Aorta (tissue), 5 donors: ENCODE measurements around the gene TCEAL9. TPM values are rescaled to one million over a fixed set of nuclear protein-coding genes. Genes with fewer than 3 reads are reported as not detected.

Experiments
- ATAC-seq: fragments of 200-7000 bp; cut with Tn5 transposase; one replicate; pipeline ENCODE4 v1.9.1; 2022; ENCODE audit warnings: moderate library complexity; ENCODE audit not compliant: low FRiP score
- DNase-seq, 2 donors: peaks; one replicate each; pipeline ENCODE4 v3.0.0-alpha.2; 2020
- H3K27ac ChIP-seq, 2 donors: one replicate each; pipeline ENCODE4 v1.5.1; 2013; ENCODE audit warnings: low read length in 2 of 2, mild to moderate bottlenecking in 2 of 2, moderate library complexity in 2 of 2, control low read depth in 1 of 2, inconsistent platforms in 1 of 2, low read depth in 1 of 2
- H3K27me3 ChIP-seq, 2 donors: one replicate each; pipeline ENCODE4 v1.6.1; 2013; ENCODE audit warnings: control low read depth in 1 of 2, low read length in 1 of 2, mild to moderate bottlenecking in 1 of 2, moderate library complexity in 1 of 2; ENCODE audit not compliant: insufficient read depth in 2 of 2, control insufficient read depth in 1 of 2
- H3K36me3 ChIP-seq, 2 donors: one replicate each; pipeline ENCODE4 v1.6.1; 2013; ENCODE audit warnings: control low read depth in 1 of 2, low read length in 1 of 2, mild to moderate bottlenecking in 1 of 2; ENCODE audit not compliant: insufficient read depth in 2 of 2, control insufficient read depth in 1 of 2
- H3K4me1 ChIP-seq, 2 donors: one replicate each; pipeline ENCODE4 v1.6.1; 2013; ENCODE audit warnings: low read length in 2 of 2, control low read depth in 1 of 2, mild to moderate bottlenecking in 1 of 2, moderate library complexity in 1 of 2; ENCODE audit not compliant: insufficient read depth in 2 of 2, control insufficient read depth in 1 of 2
- H3K4me3 ChIP-seq, 2 donors: one replicate each; pipeline ENCODE4 v1.5.1; 2013; ENCODE audit warnings: low read length in 2 of 2, control low read depth in 1 of 2, mild to moderate bottlenecking in 1 of 2
- H3K9me3 ChIP-seq: one replicate; pipeline ENCODE4 v1.6.1; 2013; ENCODE audit warnings: mild to moderate bottlenecking, low read length; ENCODE audit not compliant: control insufficient read depth
- WGBS, 2 donors: extraction: QIAGEN DNeasy Blood & Tissue Kit; methylation state at CpG; one replicate each; pipeline ENCODE4 v1.1.7; 2013; 5-methylcytosine and 5-hydroxymethylcytosine counted together
- intact Hi-C, 2 donors: fragments of 100-400 bp; cut with DNase I; formaldehyde crosslinking; loops; one replicate each; pipeline versions ENCODE4 v1.14.2 to v1.15.0; 2022
- polyA plus RNA-seq, 2 donors: library from polyadenylated mRNA; stranded (reverse); fragments of 200-250 nt; gene quantifications; one replicate each; pipeline ENCODE4 v1.2.3, GENCODE V29; 2013
- total RNA-seq, 2 donors: library from RNA; stranded (reverse); fragmentation: NEBNext Ultra II Directional; extraction: Animal tissue kit (Norgen Biotek cat#: 25700); gene quantifications; one replicate each; pipeline ENCODE4 v1.2.1, GENCODE V29; 2021
- donor health status: healthy with polysubstance abuse.
- donor health status: Bipolar disorder and iron deficiency.
- donor health status: DM: no; HTN: no; CAD: no.
- donor health status: DM: no; HTN: no; CAD: no.
- donor health status: DM: yes; HTN: yes; CAD: no.

Gene TCEAL9
- total and polyA plus RNA-seq, 4 donors = 53.2 to 199 (median 117) TPM

- H3K9me3 ChIP-seq = no peaks in the 10 kb centered on the region
- DNase-seq = no peak
- WGBS, 2 donors = 29 to 68% methylated on average over 1 of the region's 1 CpG
- no peaks in the 10 kb centered on the region for H3K36me3 ChIP-seq
- intact Hi-C loops = loop anchor here in 1 of 2 donors (5.0 kb wide), 1 partner anchor 37 kb away; no protein-coding TSS in a partner anchor
- H3K4me3 ChIP-seq = no peak overlapping the region
- no peak for ATAC-seq
- no peak overlapping the region for H3K27ac ChIP-seq
- no peaks in the 10 kb centered on the region for H3K27me3 ChIP-seq
- H3K4me1 ChIP-seq = no peaks in the 10 kb centered on the region
Observed at GRCh38 chrX:103399744-103400143, 43.4 kb downstream of the TCEAL9 start.

DNA sequence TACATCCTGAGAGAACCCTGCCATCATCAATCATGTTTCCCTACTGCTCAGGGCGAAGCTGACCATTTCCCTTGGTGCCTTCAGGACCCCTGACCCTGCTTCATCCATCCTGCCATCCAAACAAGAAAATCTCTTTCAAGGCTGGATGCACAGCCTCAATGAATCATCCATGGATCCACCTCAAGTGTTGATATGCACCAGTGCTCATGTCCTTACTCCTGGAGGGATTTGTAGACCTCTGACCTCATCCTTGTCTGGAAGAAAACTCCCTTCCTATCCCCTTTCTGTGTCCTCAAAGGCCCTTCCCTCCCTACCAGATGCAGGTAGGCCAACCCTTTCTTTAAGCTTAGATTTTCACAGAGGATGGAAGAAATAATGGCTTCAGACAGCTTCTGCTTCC is 44.6 kb downstream of the TCEAL9 start:
- Histone ChIP-seq H3K4me1 (no peaks in the 10 kb centered on the region), H3K9me3 (no peaks in the 10 kb centered on the region), H3K27ac (no peak overlapping the region), H3K4me3 (no peak overlapping the region), H3K36me3 (no peaks in the 10 kb centered on the region), H3K27me3 (no peaks in the 10 kb centered on the region)
- no peak for DNase-seq
- ATAC-seq = no peak
- intact Hi-C loops = loop anchor here in 1 of 2 donors (5.0 kb wide), 1 partner anchor 39 kb away; no protein-coding TSS in a partner anchor
- 36 to 68% methylated on average over 1 of the region's 1 CpG for WGBS, 2 donors

- intact Hi-C loops = loop anchor here in 1 of 2 donors (5.0 kb wide), 1 partner anchor 42 kb away; no protein-coding TSS in a partner anchor
- DNase-seq = peak; percentile 77 to 82
- Histone ChIP-seq H3K27ac (peak overlapping the region in 1 of 2 donors; percentile 91), H3K4me1 (no peaks in the 10 kb centered on the region), H3K27me3 (no peaks in the 10 kb centered on the region), H3K9me3 (no peaks in the 10 kb centered on the region), H3K36me3 (no peaks in the 10 kb centered on the region), H3K4me3 (peak overlapping the region; percentile 43 to 82)
- peak; percentile 83 for ATAC-seq
- 2 to 19% methylated on average over 19 of the region's 19 CpGs for WGBS, 2 donors
Observed at GRCh38 chrX:103404231-103405008, 48.1 kb downstream of the TCEAL9 start.

GRCh38 chrX:103405009-103405333 is 48.7 kb downstream of the TCEAL9 start:
- peak overlapping the region in 1 of 2 donors; percentile 91 for H3K27ac ChIP-seq
- H3K36me3 ChIP-seq = no peaks in the 10 kb centered on the region
- no peak for ATAC-seq
- H3K9me3 ChIP-seq = no peaks in the 10 kb centered on the region
- WGBS, 2 donors = 3 to 14% methylated on average over 7 of the region's 7 CpGs
- no peaks in the 10 kb centered on the region for H3K27me3 ChIP-seq
- intact Hi-C loops = no loop called here
- peak overlapping the region; percentile 43 to 82 for H3K4me3 ChIP-seq
- H3K4me1 ChIP-seq = no peaks in the 10 kb centered on the region
- no peak for DNase-seq

DNA sequence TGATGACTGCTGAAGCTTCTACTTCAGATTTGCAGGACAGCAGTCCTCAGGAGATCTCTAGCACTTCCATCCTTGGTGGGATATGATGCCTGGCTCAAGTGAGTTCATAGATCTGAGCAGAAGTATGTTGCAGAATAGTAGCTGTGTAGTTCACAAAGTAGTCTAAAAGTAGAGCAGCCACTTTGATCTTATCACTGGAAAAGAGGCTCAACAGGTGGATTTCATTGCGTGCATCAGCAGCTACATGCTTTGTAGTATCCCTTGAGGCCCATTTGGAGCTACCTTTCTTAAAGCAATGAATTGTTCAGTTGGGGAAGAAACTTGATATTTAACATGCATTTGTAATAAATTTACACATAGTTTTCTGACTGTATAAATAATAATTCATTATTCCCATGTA is 50.0 kb downstream of the TCEAL9 start:
- no peaks in the 10 kb centered on the region for H3K4me1 ChIP-seq
- ATAC-seq (no peak), DNase-seq (no peak)
- no peaks in the 10 kb centered on the region for H3K27me3 ChIP-seq
- no peak overlapping the region for H3K4me3 ChIP-seq
- intact Hi-C loops = no loop called here
- no peak overlapping the region for H3K27ac ChIP-seq
- H3K36me3 ChIP-seq = no peaks in the 10 kb centered on the region
- no peaks in the 10 kb centered on the region for H3K9me3 ChIP-seq
- 74 to 100% methylated on average over 1 of the region's 1 CpG for WGBS, 2 donors

GRCh38 chrX:103407776-103408175 is 51.5 kb downstream of the TCEAL9 start:
- Histone ChIP-seq H3K27me3 (no peaks in the 10 kb centered on the region), H3K4me3 (no peak overlapping the region), H3K27ac (no peak overlapping the region), H3K4me1 (no peaks in the 10 kb centered on the region), H3K9me3 (no peaks in the 10 kb centered on the region), H3K36me3 (no peaks in the 10 kb centered on the region)
- intact Hi-C loops = no loop called here
- 78 to 92% methylated on average over 2 of the region's 2 CpGs for WGBS, 2 donors
- DNase-seq (no peak), ATAC-seq (no peak)

Other genes starting within 250 kb of the TCEAL9 start
- 10 to 100 TPM; 30.6 to 39.6 TPM for gene BEX4, start 141.4 kb upstream of the TCEAL9 start, total RNA-seq
- 10 to 100 TPM; 41.7 to 61.7 TPM for gene BEX4, start 141.4 kb upstream of the TCEAL9 start, polyA plus RNA-seq
- gene TCEAL8, start 101.4 kb upstream of the TCEAL9 start, total RNA-seq = 10 to 100 TPM; 43.4 to 50.1 TPM
- 100 to 1,000 TPM in 1 of 2 donors, 10 to 100 TPM in 1; 80.1 to 127 TPM for gene TCEAL8, start 101.4 kb upstream of the TCEAL9 start, polyA plus RNA-seq
- gene TCEAL5, start 79.8 kb upstream of the TCEAL9 start, total RNA-seq = 1 to 10 TPM; 1.6 to 1.8 TPM
- gene TCEAL5, start 79.8 kb upstream of the TCEAL9 start, polyA plus RNA-seq = 10 to 100 TPM in 1 of 2 donors, under 1 TPM in 1; 0.28 to 11.5 TPM
- 1 to 10 TPM; 2.3 to 4.7 TPM for gene BEX2, start 45.5 kb upstream of the TCEAL9 start, total RNA-seq
- 10 to 100 TPM in 1 of 2 donors, 1 to 10 TPM in 1; 2.6 to 13.4 TPM for gene BEX2, start 45.5 kb upstream of the TCEAL9 start, polyA plus RNA-seq
- gene TCEAL7, start 26.3 kb upstream of the TCEAL9 start, total RNA-seq = 10 to 100 TPM in 1 of 2 donors, 1 to 10 TPM in 1; 8.4 to 12.7 TPM
- gene TCEAL7, start 26.3 kb upstream of the TCEAL9 start, polyA plus RNA-seq = 10 to 100 TPM in 1 of 2 donors, 1 to 10 TPM in 1; 6.7 to 21.9 TPM
- 10 to 100 TPM; 64.8 to 83.7 TPM for gene BEX3, start 20.0 kb downstream of the TCEAL9 start, total RNA-seq
- gene BEX3, start 20.0 kb downstream of the TCEAL9 start, polyA plus RNA-seq = 100 to 1,000 TPM; 201 to 237 TPM
- gene RAB40A, start 163.0 kb downstream of the TCEAL9 start, total RNA-seq = 1 to 10 TPM; 1.3 to 1.8 TPM
- gene RAB40A, start 163.0 kb downstream of the TCEAL9 start, polyA plus RNA-seq = 1 to 10 TPM in 1 of 2 donors, not detected in 1; 3.5 TPM
- 100 to 1,000 TPM in 1 of 2 donors, 10 to 100 TPM in 1; 97.2 to 187 TPM for gene TCEAL4, start 229.0 kb downstream of the TCEAL9 start, total RNA-seq
- gene TCEAL4, start 229.0 kb downstream of the TCEAL9 start, polyA plus RNA-seq = 1,000 to 10,000 TPM; 1,036 to 1,452 TPM